Measurements from ENCODE around the gene INSR.
A peak's percentile ranks its signal among the peaks of the same experiment; 100 is the strongest.

The INSR gene

DNA sequence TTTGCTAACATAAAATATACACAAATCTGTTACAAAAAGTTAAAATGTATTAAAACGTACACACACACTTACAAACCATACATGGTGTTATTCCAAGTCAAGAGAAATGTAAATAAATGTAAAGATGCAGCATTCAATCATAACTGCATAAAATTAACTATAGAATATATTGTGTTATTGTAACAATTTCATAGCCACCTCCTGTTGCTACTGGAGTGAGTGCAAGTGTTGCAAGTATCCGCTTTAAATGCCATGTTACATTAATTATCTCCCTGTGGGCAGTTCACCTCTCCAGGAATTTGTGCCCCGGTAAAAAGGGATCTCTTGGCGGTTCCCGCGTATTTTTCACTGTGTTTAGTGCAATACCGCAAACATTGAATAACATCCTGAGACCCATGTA is 3.5 kb upstream of the INSR start:
- Histone ChIP-seq H3K9ac (ENCODE audit: low read length in 5 of 5) (no peak overlapping the region), H3K27me3 (ENCODE audit: control insufficient read depth in 5 of 5, insufficient read depth in 4 of 5, low read length in 5 of 5) (peaks cover 0 to 3% (median 0%) of the 10 kb centered on the region in 5 donors), H3K4me3 (ENCODE audit: low read depth in 1 of 5, low read length in 5 of 5) (no peak overlapping the region), H3K4me1 (ENCODE audit: control insufficient read depth in 5 of 5, insufficient read depth in 5 of 5, low read length in 5 of 5) (peaks cover under 1 to 18% (median 14%) of the 10 kb centered on the region in 5 donors), H3K36me3 (ENCODE audit: control insufficient read depth in 5 of 5, insufficient read depth in 5 of 5, low read length in 5 of 5) (no peaks in the 10 kb centered on the region), H3K27ac (ENCODE audit: low read depth, low read length) (no peak overlapping the region), H3K9me3 (ENCODE audit: control insufficient read depth in 5 of 5, low read length in 5 of 5) (no peaks in the 10 kb centered on the region)

GRCh38 chr19:7295912-7296536 is 1.8 kb upstream of the INSR start:
- peaks cover 0 to 3% (median 0%) of the 10 kb centered on the region in 5 donors for H3K27me3 ChIP-seq (ENCODE audit: control insufficient read depth in 5 of 5, insufficient read depth in 4 of 5, low read length in 5 of 5)
- peaks cover 2 to 22% (median 19%) of the 10 kb centered on the region in 5 donors for H3K4me1 ChIP-seq (ENCODE audit: control insufficient read depth in 5 of 5, insufficient read depth in 5 of 5, low read length in 5 of 5)
- H3K36me3 ChIP-seq (ENCODE audit: control insufficient read depth in 5 of 5, insufficient read depth in 5 of 5, low read length in 5 of 5) = no peaks in the 10 kb centered on the region
- H3K4me3 ChIP-seq (ENCODE audit: low read depth in 1 of 5, low read length in 5 of 5) = no peak overlapping the region
- H3K9me3 ChIP-seq (ENCODE audit: control insufficient read depth in 5 of 5, low read length in 5 of 5) = no peaks in the 10 kb centered on the region
- H3K27ac ChIP-seq (ENCODE audit: low read depth, low read length) = no peak overlapping the region
- H3K9ac ChIP-seq (ENCODE audit: low read length in 5 of 5) = no peak overlapping the region

- Histone ChIP-seq H3K4me1 (ENCODE audit: control insufficient read depth in 5 of 5, insufficient read depth in 5 of 5, low read length in 5 of 5) (peaks cover 2 to 26% (median 21%) of the 10 kb centered on the region in 5 donors), H3K9me3 (ENCODE audit: control insufficient read depth in 5 of 5, low read length in 5 of 5) (no peaks in the 10 kb centered on the region), H3K36me3 (ENCODE audit: control insufficient read depth in 5 of 5, insufficient read depth in 5 of 5, low read length in 5 of 5) (no peaks in the 10 kb centered on the region), H3K27me3 (ENCODE audit: control insufficient read depth in 5 of 5, insufficient read depth in 4 of 5, low read length in 5 of 5) (peaks cover 0 to 3% (median 0%) of the 10 kb centered on the region in 5 donors), H3K27ac (ENCODE audit: low read depth, low read length) (peak overlapping the region; percentile 72), H3K9ac (ENCODE audit: low read length in 5 of 5) (peak overlapping the region in 4 of 5 donors; percentile 51 to 84 (median 66)), H3K4me3 (ENCODE audit: low read depth in 1 of 5, low read length in 5 of 5) (peak overlapping the region; percentile 63 to 78 (median 72))
Measured at GRCh38 chr19:7294558-7295212, 471 bp upstream of the INSR start.

GRCh38 chr19:7292950-7293761 is 1.1 kb downstream of the INSR start:
- Histone ChIP-seq H3K4me3 (ENCODE audit: low read depth in 1 of 5, low read length in 5 of 5) (peak overlapping the region; percentile 72 to 80 (median 77)), H3K9me3 (ENCODE audit: control insufficient read depth in 5 of 5, low read length in 5 of 5) (no peaks in the 10 kb centered on the region), H3K27me3 (ENCODE audit: control insufficient read depth in 5 of 5, insufficient read depth in 4 of 5, low read length in 5 of 5) (peaks cover 0 to 3% (median 0%) of the 10 kb centered on the region in 5 donors), H3K27ac (ENCODE audit: low read depth, low read length) (peak overlapping the region; percentile 80), H3K9ac (ENCODE audit: low read length in 5 of 5) (peak overlapping the region; percentile 56 to 84 (median 80)), H3K4me1 (ENCODE audit: control insufficient read depth in 5 of 5, insufficient read depth in 5 of 5, low read length in 5 of 5) (peaks cover 2 to 38% (median 29%) of the 10 kb centered on the region in 5 donors), H3K36me3 (ENCODE audit: control insufficient read depth in 5 of 5, insufficient read depth in 5 of 5, low read length in 5 of 5) (no peaks in the 10 kb centered on the region)

- peak overlapping the region; percentile 80 for H3K27ac ChIP-seq (ENCODE audit: low read depth, low read length)
Measured at GRCh38 chr19:7292352-7292949, 1.8 kb downstream of the INSR start.

DNA sequence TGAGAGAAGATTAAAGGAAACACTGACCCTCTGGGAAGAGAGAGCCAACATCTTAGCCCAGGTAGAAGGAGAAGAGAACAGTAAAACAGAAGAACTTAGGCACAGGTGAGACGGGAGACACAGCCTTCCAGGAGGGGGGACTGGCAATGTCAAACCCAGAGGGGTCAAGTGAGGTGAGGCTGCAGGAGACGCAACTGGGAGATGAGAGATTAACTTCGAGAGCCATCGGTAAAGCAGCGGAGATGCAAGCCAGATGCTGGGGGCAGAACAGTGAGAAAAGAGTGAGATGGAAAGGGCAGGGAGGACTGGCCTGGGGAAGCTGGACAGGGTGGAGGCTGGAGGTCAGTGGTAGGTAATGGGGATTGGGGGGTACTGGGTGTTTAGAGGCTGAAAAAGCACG is 5.2 kb downstream of the INSR start:
- peaks cover 0 to 2% (median 0%) of the 10 kb centered on the region in 5 donors for H3K36me3 ChIP-seq (ENCODE audit: control insufficient read depth in 5 of 5, insufficient read depth in 5 of 5, low read length in 5 of 5)

More at GRCh38 chr19:7292352-7292949, 1.8 kb downstream of the INSR start:
- H3K27me3 ChIP-seq (ENCODE audit: control insufficient read depth in 5 of 5, insufficient read depth in 4 of 5, low read length in 5 of 5) = peaks cover 0 to 3% (median 0%) of the 10 kb centered on the region in 5 donors
- H3K9me3 ChIP-seq (ENCODE audit: control insufficient read depth in 5 of 5, low read length in 5 of 5) = no peaks in the 10 kb centered on the region
- peaks cover 2 to 45% (median 36%) of the 10 kb centered on the region in 5 donors for H3K4me1 ChIP-seq (ENCODE audit: control insufficient read depth in 5 of 5, insufficient read depth in 5 of 5, low read length in 5 of 5)
- no peaks in the 10 kb centered on the region for H3K36me3 ChIP-seq (ENCODE audit: control insufficient read depth in 5 of 5, insufficient read depth in 5 of 5, low read length in 5 of 5)
- H3K4me3 ChIP-seq (ENCODE audit: low read depth in 1 of 5, low read length in 5 of 5) = peak overlapping the region; percentile 72 to 80 (median 77)
- peak overlapping the region; percentile 56 to 84 (median 80) for H3K9ac ChIP-seq (ENCODE audit: low read length in 5 of 5)

DNA sequence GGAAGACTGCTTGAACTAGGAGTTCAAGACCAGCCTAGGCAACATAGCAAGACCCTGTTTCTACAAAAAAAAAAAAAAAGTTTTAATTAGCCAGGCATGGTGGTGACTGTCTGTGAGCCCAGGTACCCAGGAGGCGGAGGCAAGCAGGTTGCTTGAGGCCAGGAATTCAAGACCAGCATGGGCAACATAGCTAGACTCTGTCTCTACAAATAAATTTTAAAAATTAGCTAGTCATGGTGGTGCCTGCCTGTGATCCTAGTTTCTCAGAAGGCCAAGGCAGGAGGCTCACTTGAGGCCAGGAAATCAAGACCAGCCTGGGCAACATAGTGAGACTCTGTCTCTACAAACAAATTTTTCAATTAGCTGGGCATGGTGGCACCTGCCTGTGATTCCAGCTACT is 6.1 kb downstream of the INSR start:
- Histone ChIP-seq H3K4me1 (ENCODE audit: control insufficient read depth in 5 of 5, insufficient read depth in 5 of 5, low read length in 5 of 5) (peaks cover 2 to 34% (median 28%) of the 10 kb centered on the region in 5 donors), H3K27ac (ENCODE audit: low read depth, low read length) (peak overlapping the region; percentile 75), H3K36me3 (ENCODE audit: control insufficient read depth in 5 of 5, insufficient read depth in 5 of 5, low read length in 5 of 5) (peaks cover 0 to 2% (median 0%) of the 10 kb centered on the region in 5 donors), H3K27me3 (ENCODE audit: control insufficient read depth in 5 of 5, insufficient read depth in 4 of 5, low read length in 5 of 5) (no peaks in the 10 kb centered on the region), H3K4me3 (ENCODE audit: low read depth in 1 of 5, low read length in 5 of 5) (no peak overlapping the region), H3K9me3 (ENCODE audit: control insufficient read depth in 5 of 5, low read length in 5 of 5) (no peaks in the 10 kb centered on the region), H3K9ac (ENCODE audit: low read length in 5 of 5) (peak overlapping the region in 2 of 5 donors; percentile 16 to 52)

More for the DNA sequence above, 5.2 kb downstream of the INSR start:
- no peak overlapping the region for H3K4me3 ChIP-seq (ENCODE audit: low read depth in 1 of 5, low read length in 5 of 5)
- peaks cover 2 to 37% (median 31%) of the 10 kb centered on the region in 5 donors for H3K4me1 ChIP-seq (ENCODE audit: control insufficient read depth in 5 of 5, insufficient read depth in 5 of 5, low read length in 5 of 5)
- peak overlapping the region in 1 of 5 donors; percentile 25 for H3K9ac ChIP-seq (ENCODE audit: low read length in 5 of 5)
- no peaks in the 10 kb centered on the region for H3K9me3 ChIP-seq (ENCODE audit: control insufficient read depth in 5 of 5, low read length in 5 of 5)
- peak overlapping the region; percentile 75 for H3K27ac ChIP-seq (ENCODE audit: low read depth, low read length)
- no peaks in the 10 kb centered on the region for H3K27me3 ChIP-seq (ENCODE audit: control insufficient read depth in 5 of 5, insufficient read depth in 4 of 5, low read length in 5 of 5)

- peak overlapping the region; percentile 75 for H3K27ac ChIP-seq (ENCODE audit: low read depth, low read length)
- H3K27me3 ChIP-seq (ENCODE audit: control insufficient read depth in 5 of 5, insufficient read depth in 4 of 5, low read length in 5 of 5) = no peaks in the 10 kb centered on the region
- H3K4me1 ChIP-seq (ENCODE audit: control insufficient read depth in 5 of 5, insufficient read depth in 5 of 5, low read length in 5 of 5) = peaks cover 2 to 30% (median 24%) of the 10 kb centered on the region in 5 donors
- no peak overlapping the region for H3K4me3 ChIP-seq (ENCODE audit: low read depth in 1 of 5, low read length in 5 of 5)
- H3K9me3 ChIP-seq (ENCODE audit: control insufficient read depth in 5 of 5, low read length in 5 of 5) = no peaks in the 10 kb centered on the region
- peaks cover 0 to 2% (median 0%) of the 10 kb centered on the region in 5 donors for H3K36me3 ChIP-seq (ENCODE audit: control insufficient read depth in 5 of 5, insufficient read depth in 5 of 5, low read length in 5 of 5)
- H3K9ac ChIP-seq (ENCODE audit: low read length in 5 of 5) = peak overlapping the region in 2 of 5 donors; percentile 16 to 52
Measured at GRCh38 chr19:7287722-7288121, 6.5 kb downstream of the INSR start.

DNA sequence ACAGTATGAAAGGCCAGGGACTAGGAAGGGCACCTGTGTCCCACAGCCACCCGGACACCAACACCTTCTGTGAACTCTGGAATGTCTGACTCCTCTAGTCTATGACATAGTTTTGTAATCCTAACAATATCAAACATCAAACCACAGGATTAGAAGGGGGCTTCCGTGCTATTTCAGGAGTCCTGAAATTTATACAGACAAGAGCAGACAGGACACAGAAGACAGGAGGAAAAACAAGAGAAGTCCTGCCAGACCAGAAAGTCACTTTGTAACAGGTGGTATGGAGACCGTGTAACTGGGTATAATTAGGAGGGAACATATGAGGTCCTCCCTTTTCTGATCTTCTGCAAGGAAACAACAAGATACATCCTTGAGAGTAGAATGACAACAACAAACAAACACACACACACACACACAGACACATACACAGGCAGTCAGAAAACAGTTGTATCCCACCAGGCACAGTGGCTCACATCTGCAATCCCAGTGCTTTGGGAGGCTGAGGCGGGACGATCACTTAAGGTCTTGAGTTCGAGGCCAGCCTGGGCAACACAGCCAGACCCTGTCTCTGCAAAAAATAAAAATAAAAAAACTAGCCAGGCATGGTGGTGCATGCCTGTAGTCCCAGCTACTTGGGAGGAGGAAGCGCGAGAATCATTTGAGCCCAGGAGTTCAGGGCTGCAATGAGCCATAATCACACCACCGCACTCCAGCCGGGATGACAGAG is 13.1 kb downstream of the INSR start:
- H3K4me3 ChIP-seq (ENCODE audit: low read depth in 1 of 5, low read length in 5 of 5) = no peak overlapping the region
- H3K27me3 ChIP-seq (ENCODE audit: control insufficient read depth in 5 of 5, insufficient read depth in 4 of 5, low read length in 5 of 5) = no peaks in the 10 kb centered on the region
- no peak overlapping the region for H3K27ac ChIP-seq (ENCODE audit: low read depth, low read length)
- no peaks in the 10 kb centered on the region for H3K9me3 ChIP-seq (ENCODE audit: control insufficient read depth in 5 of 5, low read length in 5 of 5)
- peaks cover 0 to 8% (median 4%) of the 10 kb centered on the region in 5 donors for H3K36me3 ChIP-seq (ENCODE audit: control insufficient read depth in 5 of 5, insufficient read depth in 5 of 5, low read length in 5 of 5)
- peaks cover 0 to 3% (median 0%) of the 10 kb centered on the region in 5 donors for H3K4me1 ChIP-seq (ENCODE audit: control insufficient read depth in 5 of 5, insufficient read depth in 5 of 5, low read length in 5 of 5)
- H3K9ac ChIP-seq (ENCODE audit: low read length in 5 of 5) = no peak overlapping the region

All from subcutaneous abdominal adipose tissue (tissue), 5 donors.